T-helper 1 cell treated with Interleukin-12 subunit alpha and Interleukin-12 subunit beta and Interleukin-4 antibody, amounts not matched to agents 30 μg/mL and 1 μg/mL, for 36 hours (primary cell): ENCODE data around the gene CBFA2T3.

Experiments
- H3K27ac Mint-ChIP-seq: one replicate; pipeline ENCODE4 v1.8.0; 2021; ENCODE audit warnings: mild to moderate bottlenecking, mixed read lengths
- H3K27me3 Mint-ChIP-seq: one replicate; pipeline ENCODE4 v1.8.0; 2021; ENCODE audit warnings: low read depth, mixed read lengths
- H3K36me3 Mint-ChIP-seq: one replicate; pipeline ENCODE4 v1.8.0; 2021; ENCODE audit warnings: low read depth, mixed read lengths
- H3K4me1 Mint-ChIP-seq: one replicate; pipeline ENCODE4 v1.8.0; 2021; ENCODE audit warnings: low read depth, mixed read lengths
- H3K4me3 Mint-ChIP-seq: one replicate; pipeline ENCODE4 v1.8.0; 2021; ENCODE audit warnings: mild to moderate bottlenecking, moderate library complexity, mixed read lengths
- H3K9me3 Mint-ChIP-seq: one replicate; pipeline ENCODE4 v1.8.0; 2021; ENCODE audit warnings: mixed read lengths

The CBFA2T3 gene

GRCh38 chr16:88956546-88957432 lies 20.2 kb downstream of the CBFA2T3 start:
- Mint-ChIP-seq H3K27me3 (peaks cover 23% of the 10 kb centered on the region), H3K4me1 (peaks cover 11% of the 10 kb centered on the region), H3K9me3 (no peaks in the 10 kb centered on the region), H3K4me3 (no peak overlapping the region), H3K27ac (no peak overlapping the region), H3K36me3 (no peaks in the 10 kb centered on the region)

GRCh38 chr16:88955906-88956305 lies 21.1 kb downstream of the CBFA2T3 start:
- peaks cover 23% of the 10 kb centered on the region for H3K27me3 Mint-ChIP-seq
- H3K4me3 Mint-ChIP-seq: no peak overlapping the region
- H3K9me3 Mint-ChIP-seq: no peaks in the 10 kb centered on the region
- peaks cover 11% of the 10 kb centered on the region for H3K4me1 Mint-ChIP-seq
- no peaks in the 10 kb centered on the region for H3K36me3 Mint-ChIP-seq
- H3K27ac Mint-ChIP-seq: no peak overlapping the region

GRCh38 chr16:88953003-88953690 lies 23.9 kb downstream of the CBFA2T3 start:
- Mint-ChIP-seq H3K9me3 (no peaks in the 10 kb centered on the region), H3K36me3 (no peaks in the 10 kb centered on the region), H3K27me3 (peaks cover 12% of the 10 kb centered on the region), H3K4me3 (no peak overlapping the region), H3K27ac (no peak overlapping the region), H3K4me1 (peaks cover 9% of the 10 kb centered on the region)

GRCh38 chr16:88951989-88952388 lies 25.0 kb downstream of the CBFA2T3 start:
- Mint-ChIP-seq H3K27ac (peak overlapping the region; percentile 19), H3K4me3 (no peak overlapping the region), H3K4me1 (no peaks in the 10 kb centered on the region), H3K36me3 (no peaks in the 10 kb centered on the region), H3K27me3 (peaks cover 1% of the 10 kb centered on the region), H3K9me3 (no peaks in the 10 kb centered on the region)

- no peaks in the 10 kb centered on the region for H3K4me1 Mint-ChIP-seq
- H3K4me3 Mint-ChIP-seq: no peak overlapping the region
- H3K27ac Mint-ChIP-seq: no peak overlapping the region
- H3K27me3 Mint-ChIP-seq: peaks cover 4% of the 10 kb centered on the region
- no peaks in the 10 kb centered on the region for H3K9me3 Mint-ChIP-seq
- H3K36me3 Mint-ChIP-seq: no peaks in the 10 kb centered on the region
Observed at GRCh38 chr16:88951501-88951900, 25.5 kb downstream of the CBFA2T3 start.

GRCh38 chr16:88948781-88949490 lies 28.1 kb downstream of the CBFA2T3 start:
- peaks cover 22% of the 10 kb centered on the region for H3K27me3 Mint-ChIP-seq
- H3K9me3 Mint-ChIP-seq: no peaks in the 10 kb centered on the region
- H3K4me3 Mint-ChIP-seq: no peak overlapping the region
- H3K4me1 Mint-ChIP-seq: no peaks in the 10 kb centered on the region
- no peak overlapping the region for H3K27ac Mint-ChIP-seq
- no peaks in the 10 kb centered on the region for H3K36me3 Mint-ChIP-seq

GRCh38 chr16:88945473-88945872 lies 31.5 kb downstream of the CBFA2T3 start:
- Mint-ChIP-seq H3K4me3 (no peak overlapping the region), H3K27me3 (peaks cover 36% of the 10 kb centered on the region), H3K36me3 (no peaks in the 10 kb centered on the region), H3K9me3 (no peaks in the 10 kb centered on the region), H3K27ac (no peak overlapping the region), H3K4me1 (no peaks in the 10 kb centered on the region)

GRCh38 chr16:88943741-88944140 lies 33.3 kb downstream of the CBFA2T3 start:
- Mint-ChIP-seq H3K4me1 (no peaks in the 10 kb centered on the region), H3K4me3 (no peak overlapping the region), H3K36me3 (no peaks in the 10 kb centered on the region), H3K9me3 (no peaks in the 10 kb centered on the region), H3K27me3 (peaks cover 45% of the 10 kb centered on the region), H3K27ac (no peak overlapping the region)

GRCh38 chr16:88943131-88943664 lies 33.8 kb downstream of the CBFA2T3 start:
- Mint-ChIP-seq H3K9me3 (no peaks in the 10 kb centered on the region), H3K36me3 (no peaks in the 10 kb centered on the region), H3K27ac (no peak overlapping the region), H3K4me3 (no peak overlapping the region), H3K4me1 (no peaks in the 10 kb centered on the region), H3K27me3 (peaks cover 51% of the 10 kb centered on the region)

GRCh38 chr16:88941913-88942909 lies 34.8 kb downstream of the CBFA2T3 start:
- H3K36me3 Mint-ChIP-seq: no peaks in the 10 kb centered on the region
- H3K27me3 Mint-ChIP-seq: peaks cover 59% of the 10 kb centered on the region
- no peak overlapping the region for H3K27ac Mint-ChIP-seq
- H3K4me3 Mint-ChIP-seq: peak overlapping the region; percentile 51
- H3K9me3 Mint-ChIP-seq: no peaks in the 10 kb centered on the region
- no peaks in the 10 kb centered on the region for H3K4me1 Mint-ChIP-seq

GRCh38 chr16:88940862-88941817 lies 35.9 kb downstream of the CBFA2T3 start:
- no peaks in the 10 kb centered on the region for H3K36me3 Mint-ChIP-seq
- H3K9me3 Mint-ChIP-seq: no peaks in the 10 kb centered on the region
- H3K27ac Mint-ChIP-seq: no peak overlapping the region
- H3K27me3 Mint-ChIP-seq: peaks cover 58% of the 10 kb centered on the region
- H3K4me3 Mint-ChIP-seq: no peak overlapping the region
- no peaks in the 10 kb centered on the region for H3K4me1 Mint-ChIP-seq

GRCh38 chr16:88939972-88940861 lies 36.8 kb downstream of the CBFA2T3 start:
- H3K27me3 Mint-ChIP-seq: peaks cover 50% of the 10 kb centered on the region
- H3K4me1 Mint-ChIP-seq: no peaks in the 10 kb centered on the region
- no peaks in the 10 kb centered on the region for H3K36me3 Mint-ChIP-seq
- H3K9me3 Mint-ChIP-seq: no peaks in the 10 kb centered on the region
- H3K27ac Mint-ChIP-seq: no peak overlapping the region
- no peak overlapping the region for H3K4me3 Mint-ChIP-seq
